Activated CD8-positive, alpha-beta memory T cell treated with anti-CD3 and anti-CD28 coated beads, Interleukin-2, amount 50 U/mL, for 24 hours (primary cell): Measurements from ENCODE around the gene ZNF586.
"Not testable (repeated sequence)": the region's sequence is repeated elsewhere in the genome, so short reads cannot be mapped to it uniquely, and the experiment has no call there.

Source experiments
- DNase-seq: peaks from one replicate; pipeline ENCODE4 v3.0.0-alpha.2; 2020; ENCODE audit errors: extremely low read depth

ZNF586 gene

GRCh38 chr19:57796580-57796979, 27.1 kb downstream of the ZNF586 start:
- DNase-seq: not testable (repeated sequence)

GRCh38 chr19:57800696-57801095, 31.2 kb downstream of the ZNF586 start:
- DNase-seq: no peak

GRCh38 chr19:57802269-57802668, 32.8 kb downstream of the ZNF586 start:
- no peak for DNase-seq

- DNase-seq: no peak
Measured at GRCh38 chr19:57803265-57803593, 33.8 kb downstream of the ZNF586 start.

- DNase-seq: no peak
Measured at GRCh38 chr19:57803594-57804325, 34.3 kb downstream of the ZNF586 start.

GRCh38 chr19:57807541-57807940, 38.1 kb downstream of the ZNF586 start:
- DNase-seq: no peak

- DNase-seq: not testable (repeated sequence)
Measured at GRCh38 chr19:57810410-57811295, 41.2 kb downstream of the ZNF586 start.

GRCh38 chr19:57812226-57812625, 42.8 kb downstream of the ZNF586 start:
- DNase-seq: no peak

- not testable (repeated sequence) for DNase-seq
Measured at GRCh38 chr19:57812975-57813820, 43.7 kb downstream of the ZNF586 start.

- no peak for DNase-seq
Measured at GRCh38 chr19:57813919-57814504, 44.5 kb downstream of the ZNF586 start.

- DNase-seq: peak; percentile 42
Measured at GRCh38 chr19:57814505-57815246, 45.2 kb downstream of the ZNF586 start, which contains the start of gene ZNF552. ZNF552 (minus strand) TSS chr19:57814913; CDS start chr19:57814743, 170 bp downstream.

- no peak for DNase-seq
Measured at GRCh38 chr19:57815247-57816075, 46.0 kb downstream of the ZNF586 start.

- no peak for DNase-seq
Measured at GRCh38 chr19:57816652-57817051, 47.2 kb downstream of the ZNF586 start.

GRCh38 chr19:57817976-57818375, 48.5 kb downstream of the ZNF586 start:
- no peak for DNase-seq

GRCh38 chr19:57818378-57818777, 48.9 kb downstream of the ZNF586 start:
- DNase-seq: no peak

- peak; percentile 70 for DNase-seq
Measured at GRCh38 chr19:57819475-57820148, 50.1 kb downstream of the ZNF586 start.

GRCh38 chr19:57820599-57820998, 51.1 kb downstream of the ZNF586 start:
- DNase-seq: no peak

GRCh38 chr19:57821095-57821494, 51.6 kb downstream of the ZNF586 start:
- not testable (repeated sequence) for DNase-seq

- not testable (repeated sequence) for DNase-seq
Measured at GRCh38 chr19:57821501-57821900, 52.0 kb downstream of the ZNF586 start.
